Trophoblast cell (in vitro differentiated cells and primary cell): ENCODE data around the gene MGAT5.

ENCODE experiments used
- DNase-seq, 2 donors: peaks; one replicate each; pipeline ENCODE4 v3.0.0-alpha.2; 2016
- H2AFZ ChIP-seq: 2 replicates; pipeline ENCODE4 v1.6.1; 2013; ENCODE audit warnings: low read length, moderate library complexity, mild to moderate bottlenecking; ENCODE audit not compliant: insufficient read depth, poor library complexity
- H2AK5ac ChIP-seq: 2 replicates; pipeline ENCODE4 v1.6.1; 2013; ENCODE audit warnings: mild to moderate bottlenecking, low read length
- H2BK120ac ChIP-seq: 2 replicates; pipeline ENCODE4 v1.6.1; 2013; ENCODE audit warnings: low read length, mild to moderate bottlenecking, moderate library complexity; ENCODE audit not compliant: insufficient read depth, poor library complexity
- H2BK12ac ChIP-seq: 2 replicates; pipeline ENCODE4 v1.6.1; 2013; ENCODE audit warnings: mild to moderate bottlenecking, low read length, moderate library complexity
- H2BK5ac ChIP-seq: 2 replicates; pipeline ENCODE4 v1.6.1; 2013; ENCODE audit warnings: low read length, low read depth, moderate library complexity, mild to moderate bottlenecking; ENCODE audit not compliant: poor library complexity
- H3K14ac ChIP-seq: 2 replicates; pipeline ENCODE4 v1.6.1; 2013; ENCODE audit warnings: mild to moderate bottlenecking, low read length
- H3K18ac ChIP-seq: 2 replicates; pipeline ENCODE4 v1.6.1; 2013; ENCODE audit warnings: mild to moderate bottlenecking, low read length
- H3K23ac ChIP-seq: 2 replicates; pipeline ENCODE4 v1.6.1; 2013; ENCODE audit warnings: low read length
- H3K27ac ChIP-seq: 2 replicates; pipeline ENCODE4 v1.5.1; 2013; ENCODE audit warnings: low read depth, mild to moderate bottlenecking, inconsistent platforms, low read length, moderate library complexity
- H3K27me3 ChIP-seq: 2 replicates; pipeline ENCODE4 v1.6.1; 2013; ENCODE audit warnings: inconsistent platforms, mild to moderate bottlenecking, low read length, moderate library complexity; ENCODE audit not compliant: insufficient read depth
- H3K36me3 ChIP-seq, 2 experiments: 1 replicate in 1 of 2; 2 replicates in 1 of 2; pipeline ENCODE4 v1.6.1; 2013; ENCODE audit warnings: low read length in 2 of 2, mild to moderate bottlenecking in 2 of 2, moderate library complexity in 1 of 2; ENCODE audit not compliant: insufficient read depth in 2 of 2, control insufficient read depth in 1 of 2
- H3K4ac ChIP-seq: 2 replicates; pipeline ENCODE4 v1.6.1; 2013; ENCODE audit warnings: low read depth, mild to moderate bottlenecking, low read length, moderate library complexity
- H3K4me1 ChIP-seq, 2 experiments: 1 replicate in 1 of 2; 2 replicates in 1 of 2; pipeline ENCODE4 v1.6.1; 2013; ENCODE audit warnings: low read length in 2 of 2, mild to moderate bottlenecking in 2 of 2, moderate library complexity in 1 of 2; ENCODE audit not compliant: insufficient read depth in 2 of 2, control insufficient read depth in 1 of 2
- H3K4me2 ChIP-seq: 2 replicates; pipeline ENCODE4 v1.6.1; 2013; ENCODE audit warnings: inconsistent platforms, mild to moderate bottlenecking, low read length, moderate library complexity
- H3K4me3 ChIP-seq: 2 replicates; pipeline ENCODE4 v1.5.1; 2013; ENCODE audit warnings: mild to moderate bottlenecking, low read depth, low read length, inconsistent platforms
- H3K79me1 ChIP-seq: one replicate; pipeline ENCODE4 v1.6.1; 2013; ENCODE audit warnings: low read length
- H3K79me2 ChIP-seq: 2 replicates; pipeline ENCODE4 v1.6.1; 2013; ENCODE audit warnings: low read length, mild to moderate bottlenecking; ENCODE audit not compliant: control insufficient read depth, insufficient read depth, poor library complexity
- H3K9ac ChIP-seq: 2 replicates; pipeline ENCODE4 v1.6.1; 2013; ENCODE audit warnings: mild to moderate bottlenecking, low read length
- H3K9me3 ChIP-seq: 2 replicates; pipeline ENCODE4 v1.6.1; 2013; ENCODE audit warnings: low read depth, mild to moderate bottlenecking, control low read depth, inconsistent platforms, low read length; ENCODE audit not compliant: insufficient read depth
- H4K12ac ChIP-seq: 2 replicates; pipeline ENCODE4 v1.6.1; 2013; ENCODE audit warnings: low read depth, mild to moderate bottlenecking, low read length, moderate library complexity
- H4K8ac ChIP-seq: 2 replicates; pipeline ENCODE4 v1.6.1; 2013; ENCODE audit warnings: low read depth, mild to moderate bottlenecking, low read length, moderate library complexity
- H4K91ac ChIP-seq: one replicate; pipeline ENCODE4 v1.6.1; 2013; ENCODE audit warnings: low read depth, mild to moderate bottlenecking, low read length, moderate library complexity
- WGBS: extraction: QIAGEN DNeasy Blood & Tissue Kit; methylation state at CpG from one replicate; pipeline ENCODE4 v1.1.7; 2013; ENCODE audit warnings: missing lambda C conversion rate; ENCODE audit not compliant: insufficient read length, insufficient coverage; ENCODE audit errors: extremely low coverage; 5-methylcytosine and 5-hydroxymethylcytosine counted together

MGAT5 gene

GRCh38 chr2:134226601-134227000, 27.3 kb upstream of the MGAT5 start:
- no peaks in the 10 kb centered on the region for H3K79me1 ChIP-seq
- no peak overlapping the region for H4K8ac ChIP-seq
- H2BK12ac ChIP-seq: no peak overlapping the region
- H3K9me3 ChIP-seq: peaks cover 3% of the 10 kb centered on the region
- no peak overlapping the region for H2AK5ac ChIP-seq
- no peaks in the 10 kb centered on the region for H3K27me3 ChIP-seq
- no CpG with 5 or more reads among the region's 4 CpGs for WGBS
- no peaks in the 10 kb centered on the region for H3K4me1 ChIP-seq
- H3K4me3 ChIP-seq: no peak overlapping the region
- no peak overlapping the region for H3K27ac ChIP-seq
- no peak overlapping the region for H3K4me2 ChIP-seq
- no peak overlapping the region for H3K18ac ChIP-seq
- H3K79me2 ChIP-seq: no peaks in the 10 kb centered on the region
- H4K12ac ChIP-seq: no peak overlapping the region
- no peaks in the 10 kb centered on the region for H3K36me3 ChIP-seq
- no peak overlapping the region for H4K91ac ChIP-seq
- H2BK120ac ChIP-seq: no peak overlapping the region
- H3K23ac ChIP-seq: no peak overlapping the region
- no peak overlapping the region for H3K4ac ChIP-seq
- no peak overlapping the region for H2BK5ac ChIP-seq
- H2AFZ ChIP-seq: no peak overlapping the region
- no peak overlapping the region for H3K9ac ChIP-seq
- peak in 1 of 2 donors; percentile 44 for DNase-seq
- no peak overlapping the region for H3K14ac ChIP-seq

DNA sequence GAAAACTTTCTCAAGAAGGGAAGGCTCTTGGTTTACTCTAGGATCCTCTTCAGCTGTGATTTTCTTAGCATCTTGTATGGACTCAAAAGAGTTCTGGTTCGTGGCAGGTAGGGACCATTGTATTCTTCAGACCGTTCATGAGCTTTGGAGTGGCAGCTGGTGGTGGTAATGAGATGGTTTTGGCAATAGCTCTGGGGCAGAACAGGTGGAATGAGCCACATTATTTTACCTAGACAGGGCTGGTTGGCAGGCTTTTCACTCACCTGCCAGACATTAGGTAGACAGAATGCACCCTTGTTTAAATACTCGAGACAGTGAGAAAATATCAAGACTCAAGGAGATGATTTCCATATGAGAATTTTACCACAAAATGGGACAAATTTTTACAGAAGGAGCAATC, 26.2 kb upstream of the MGAT5 start:
- H3K79me1 ChIP-seq: no peaks in the 10 kb centered on the region
- no peak overlapping the region for H2BK5ac ChIP-seq
- H2BK120ac ChIP-seq: no peak overlapping the region
- no peak overlapping the region for H2AFZ ChIP-seq
- no peak for DNase-seq
- no peak overlapping the region for H3K27ac ChIP-seq
- WGBS: no CpG with 5 or more reads among the region's 3 CpGs
- no peak overlapping the region for H3K4me3 ChIP-seq
- H3K36me3 ChIP-seq: no peaks in the 10 kb centered on the region
- H3K14ac ChIP-seq: no peak overlapping the region
- H3K18ac ChIP-seq: no peak overlapping the region
- no peak overlapping the region for H2AK5ac ChIP-seq
- H3K4me1 ChIP-seq: no peaks in the 10 kb centered on the region
- H3K27me3 ChIP-seq: no peaks in the 10 kb centered on the region
- H3K9ac ChIP-seq: no peak overlapping the region
- no peak overlapping the region for H4K8ac ChIP-seq
- H4K91ac ChIP-seq: no peak overlapping the region
- H3K79me2 ChIP-seq: no peaks in the 10 kb centered on the region
- H3K23ac ChIP-seq: no peak overlapping the region
- no peak overlapping the region for H2BK12ac ChIP-seq
- no peak overlapping the region for H3K4me2 ChIP-seq
- no peak overlapping the region for H3K4ac ChIP-seq
- H4K12ac ChIP-seq: no peak overlapping the region
- peaks cover 3% of the 10 kb centered on the region for H3K9me3 ChIP-seq

- Histone ChIP-seq H2BK12ac (no peak overlapping the region), H3K36me3 (no peaks in the 10 kb centered on the region), H4K8ac (no peak overlapping the region), H3K9me3 (peaks cover 3% of the 10 kb centered on the region), H2BK5ac (no peak overlapping the region), H3K27ac (no peak overlapping the region), H3K4me1 (no peaks in the 10 kb centered on the region), H4K91ac (no peak overlapping the region), H3K14ac (no peak overlapping the region), H3K4me3 (no peak overlapping the region), H3K18ac (no peak overlapping the region), H2BK120ac (no peak overlapping the region), H3K4ac (no peak overlapping the region), H3K9ac (no peak overlapping the region), H3K79me1 (no peaks in the 10 kb centered on the region), H3K79me2 (no peaks in the 10 kb centered on the region), H2AK5ac (no peak overlapping the region), H3K4me2 (no peak overlapping the region), H3K23ac (no peak overlapping the region), H2AFZ (no peak overlapping the region), H3K27me3 (no peaks in the 10 kb centered on the region), H4K12ac (no peak overlapping the region)
- peak; percentile 34 to 76 for DNase-seq
- no CpG with 5 or more reads among the region's 2 CpGs for WGBS
Measured at GRCh38 chr2:134228493-134228903, 25.4 kb upstream of the MGAT5 start.

- Histone ChIP-seq H3K4me3 (no peak overlapping the region), H3K4me2 (no peak overlapping the region), H2BK120ac (no peak overlapping the region), H2AFZ (no peak overlapping the region), H3K23ac (no peak overlapping the region), H4K8ac (no peak overlapping the region), H3K9ac (no peak overlapping the region), H3K36me3 (no peaks in the 10 kb centered on the region), H3K27me3 (no peaks in the 10 kb centered on the region), H2BK12ac (no peak overlapping the region), H3K4ac (no peak overlapping the region), H3K4me1 (peaks cover 0 to 2% of the 10 kb centered on the region in 2 experiments), H2BK5ac (no peak overlapping the region), H4K12ac (no peak overlapping the region), H3K79me1 (no peaks in the 10 kb centered on the region), H3K18ac (no peak overlapping the region), H3K14ac (no peak overlapping the region), H4K91ac (no peak overlapping the region), H2AK5ac (no peak overlapping the region), H3K27ac (no peak overlapping the region), H3K9me3 (peaks cover 3% of the 10 kb centered on the region), H3K79me2 (no peaks in the 10 kb centered on the region)
- no peak for DNase-seq
- whole genome bisulfite sequencing: no CpG with 5 or more reads among the region's 2 CpGs
Measured at GRCh38 chr2:134229540-134229939, 24.3 kb upstream of the MGAT5 start.
